A549 (cell line): Measurements from ENCODE around the gene CCDC57.

Source experiments
- HDAC2 ChIP-seq: fragments of 200-600 bp; sonication (generic); IDR thresholded peaks from 2 replicates; pipeline ENCODE4 v1.6.1; 2016
- POLR2A ChIP-seq: IDR thresholded peaks from 2 replicates; pipeline ENCODE4 v1.6.1; 2012; ENCODE audit warnings: mild to moderate bottlenecking, low read length
- RNF2 ChIP-seq: fragments of 200-600 bp; sonication (generic); IDR thresholded peaks from 2 replicates; pipeline ENCODE4 v1.6.1; 2016; ENCODE audit warnings: low read depth, mild to moderate bottlenecking, antibody characterized with exemption, moderate library complexity, borderline replicate concordance
- TF ChIP-seq, protein P1 (sequence below): fragments of >200 bp; sonication (Bioruptor Twin); formaldehyde crosslinking; IDR thresholded peaks from 3 replicates; pipeline ENCODE4 v1.5.1; 2016
- TF ChIP-seq, protein P2 (sequence below): fragments of 200-600 bp; sonication (generic); IDR thresholded peaks from 2 replicates; pipeline ENCODE4 v1.6.1; 2016; ENCODE audit warnings: antibody characterized with exemption, mild to moderate bottlenecking, moderate library complexity

DNA sequence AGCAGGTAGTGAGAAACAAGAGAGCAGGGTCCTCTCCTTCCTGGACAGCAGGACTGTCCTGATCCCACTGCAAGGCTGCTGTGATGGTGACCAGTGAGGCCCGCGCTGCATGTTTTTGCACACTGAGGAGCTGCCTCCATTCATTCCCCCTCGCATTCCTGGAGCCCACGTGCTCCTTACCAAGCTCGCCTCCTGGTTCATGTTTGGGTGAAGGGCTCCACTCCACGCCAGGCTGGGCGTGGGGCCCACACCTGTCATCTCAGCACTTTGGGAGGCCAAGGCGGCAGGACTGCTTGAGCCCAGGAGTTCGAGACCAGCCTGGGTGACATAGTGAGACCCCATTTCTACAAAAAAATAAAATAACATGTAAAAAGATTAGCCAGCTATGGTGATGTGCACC lies 99.2 kb downstream of the CCDC57 start:
- TF ChIP-seq POLR2A (no peak), HDAC2 (no peak), RNF2 (no peak)
- TF ChIP-seq, protein P1, sequence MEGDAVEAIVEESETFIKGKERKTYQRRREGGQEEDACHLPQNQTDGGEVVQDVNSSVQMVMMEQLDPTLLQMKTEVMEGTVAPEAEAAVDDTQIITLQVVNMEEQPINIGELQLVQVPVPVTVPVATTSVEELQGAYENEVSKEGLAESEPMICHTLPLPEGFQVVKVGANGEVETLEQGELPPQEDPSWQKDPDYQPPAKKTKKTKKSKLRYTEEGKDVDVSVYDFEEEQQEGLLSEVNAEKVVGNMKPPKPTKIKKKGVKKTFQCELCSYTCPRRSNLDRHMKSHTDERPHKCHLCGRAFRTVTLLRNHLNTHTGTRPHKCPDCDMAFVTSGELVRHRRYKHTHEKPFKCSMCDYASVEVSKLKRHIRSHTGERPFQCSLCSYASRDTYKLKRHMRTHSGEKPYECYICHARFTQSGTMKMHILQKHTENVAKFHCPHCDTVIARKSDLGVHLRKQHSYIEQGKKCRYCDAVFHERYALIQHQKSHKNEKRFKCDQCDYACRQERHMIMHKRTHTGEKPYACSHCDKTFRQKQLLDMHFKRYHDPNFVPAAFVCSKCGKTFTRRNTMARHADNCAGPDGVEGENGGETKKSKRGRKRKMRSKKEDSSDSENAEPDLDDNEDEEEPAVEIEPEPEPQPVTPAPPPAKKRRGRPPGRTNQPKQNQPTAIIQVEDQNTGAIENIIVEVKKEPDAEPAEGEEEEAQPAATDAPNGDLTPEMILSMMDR = no peak
- TF ChIP-seq, protein P2, sequence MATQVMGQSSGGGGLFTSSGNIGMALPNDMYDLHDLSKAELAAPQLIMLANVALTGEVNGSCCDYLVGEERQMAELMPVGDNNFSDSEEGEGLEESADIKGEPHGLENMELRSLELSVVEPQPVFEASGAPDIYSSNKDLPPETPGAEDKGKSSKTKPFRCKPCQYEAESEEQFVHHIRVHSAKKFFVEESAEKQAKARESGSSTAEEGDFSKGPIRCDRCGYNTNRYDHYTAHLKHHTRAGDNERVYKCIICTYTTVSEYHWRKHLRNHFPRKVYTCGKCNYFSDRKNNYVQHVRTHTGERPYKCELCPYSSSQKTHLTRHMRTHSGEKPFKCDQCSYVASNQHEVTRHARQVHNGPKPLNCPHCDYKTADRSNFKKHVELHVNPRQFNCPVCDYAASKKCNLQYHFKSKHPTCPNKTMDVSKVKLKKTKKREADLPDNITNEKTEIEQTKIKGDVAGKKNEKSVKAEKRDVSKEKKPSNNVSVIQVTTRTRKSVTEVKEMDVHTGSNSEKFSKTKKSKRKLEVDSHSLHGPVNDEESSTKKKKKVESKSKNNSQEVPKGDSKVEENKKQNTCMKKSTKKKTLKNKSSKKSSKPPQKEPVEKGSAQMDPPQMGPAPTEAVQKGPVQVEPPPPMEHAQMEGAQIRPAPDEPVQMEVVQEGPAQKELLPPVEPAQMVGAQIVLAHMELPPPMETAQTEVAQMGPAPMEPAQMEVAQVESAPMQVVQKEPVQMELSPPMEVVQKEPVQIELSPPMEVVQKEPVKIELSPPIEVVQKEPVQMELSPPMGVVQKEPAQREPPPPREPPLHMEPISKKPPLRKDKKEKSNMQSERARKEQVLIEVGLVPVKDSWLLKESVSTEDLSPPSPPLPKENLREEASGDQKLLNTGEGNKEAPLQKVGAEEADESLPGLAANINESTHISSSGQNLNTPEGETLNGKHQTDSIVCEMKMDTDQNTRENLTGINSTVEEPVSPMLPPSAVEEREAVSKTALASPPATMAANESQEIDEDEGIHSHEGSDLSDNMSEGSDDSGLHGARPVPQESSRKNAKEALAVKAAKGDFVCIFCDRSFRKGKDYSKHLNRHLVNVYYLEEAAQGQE = no peak
